HepG2 (cell line): ENCODE data around the gene C20orf204. TPM values are rescaled to one million over a fixed set of nuclear protein-coding genes. Genes with fewer than 3 reads are reported as not detected.

Experiments
- AFF4 ChIP-seq: sonication (generic); formaldehyde crosslinking; IDR thresholded peaks from 2 replicates; pipeline ENCODE4 v1.4.0; 2020; ENCODE audit warnings: missing genetic modification reagents
- AGO2 ChIP-seq: fragments of 200-400 bp; formaldehyde crosslinking; optimal IDR thresholded peaks from 2 replicates; pipeline ENCODE3; 2017; ENCODE audit warnings: mild to moderate bottlenecking, low read depth, low read length, moderate library complexity
- BATF2 ChIP-seq: sonication (generic); formaldehyde crosslinking; IDR thresholded peaks from 2 replicates; pipeline ENCODE4 v1.8.0; 2022; ENCODE audit warnings: mild to moderate bottlenecking, missing genetic modification reagents, moderate library complexity
- HNRNPLL ChIP-seq: fragments of 200-400 bp; formaldehyde crosslinking; IDR thresholded peaks from 2 replicates; pipeline ENCODE4 v1.6.1; 2017; ENCODE audit warnings: mild to moderate bottlenecking, low read depth, low read length; ENCODE audit not compliant: poor library complexity, severe bottlenecking
- KLF6 ChIP-seq: IDR thresholded peaks from 2 replicates; pipeline ENCODE4 v1.8.0; 2016; ENCODE audit warnings: missing biosample characterization, missing genetic modification reagents
- NONO ChIP-seq, 2 experiments: fragments of 450-650 bp in 1 of 2; sonication (generic) in 1 of 2; formaldehyde crosslinking in 1 of 2; IDR thresholded peaks in 1 of 2; conservative IDR thresholded peaks in 1 of 2; 2 replicates each; pipeline versions ENCODE4 v1.6.1 to v1.8.0; 2017 to 2022; ENCODE audit warnings: mild to moderate bottlenecking in 1 of 2, missing genetic modification reagents in 1 of 2, moderate library complexity in 1 of 2
- PAWR ChIP-seq: sonication (generic); formaldehyde crosslinking; IDR thresholded peaks from 2 replicates; pipeline ENCODE4 v1.4.0; 2020; ENCODE audit warnings: missing genetic modification reagents, mild to moderate bottlenecking, borderline replicate concordance
- PLSCR1 ChIP-seq: sonication (generic); formaldehyde crosslinking; IDR thresholded peaks from 2 replicates; pipeline ENCODE4 v1.5.0; 2020; ENCODE audit warnings: missing genetic modification reagents, mild to moderate bottlenecking, borderline replicate concordance
- RAD21 ChIP-seq: fragments of 450-650 bp; formaldehyde crosslinking; IDR thresholded peaks from 2 replicates; pipeline ENCODE4 v1.5.0; 2020; ENCODE audit warnings: mild to moderate bottlenecking
- SAFB2 ChIP-seq: sonication (generic); formaldehyde crosslinking; IDR thresholded peaks from 2 replicates; pipeline ENCODE4 v1.5.1; 2020; ENCODE audit warnings: missing genetic modification reagents, low read depth, mild to moderate bottlenecking, borderline replicate concordance
- SALL1 ChIP-seq: sonication (generic); formaldehyde crosslinking; IDR thresholded peaks from 2 replicates; pipeline ENCODE4 v1.8.0; 2022; ENCODE audit warnings: mild to moderate bottlenecking, missing genetic modification reagents
- SMYD3 ChIP-seq: sonication (generic); formaldehyde crosslinking; IDR thresholded peaks from 2 replicates; pipeline ENCODE4 v1.8.1; 2023; ENCODE audit warnings: mild to moderate bottlenecking, missing genetic modification reagents
- TAF15 ChIP-seq: fragments of 200-400 bp; formaldehyde crosslinking; IDR thresholded peaks from one replicate; pipeline ENCODE4 v1.6.1; 2018; ENCODE audit warnings: mild to moderate bottlenecking, low read depth, low read length; ENCODE audit not compliant: poor library complexity, severe bottlenecking
- TBX2 ChIP-seq: sonication (generic); formaldehyde crosslinking; IDR thresholded peaks from 2 replicates; pipeline ENCODE4 v1.5.0; 2020; ENCODE audit warnings: missing genetic modification reagents, mild to moderate bottlenecking, borderline replicate concordance
- TP53 ChIP-seq: sonication (generic); formaldehyde crosslinking; conservative IDR thresholded peaks from 2 replicates; pipeline ENCODE4 v1.4.0; 2020; ENCODE audit warnings: missing genetic modification reagents
- ZFP62 ChIP-seq: sonication (generic); formaldehyde crosslinking; IDR thresholded peaks from 2 replicates; pipeline ENCODE4 v1.4.0; 2020; ENCODE audit warnings: missing genetic modification reagents
- ZNF10 ChIP-seq: sonication (generic); formaldehyde crosslinking; IDR thresholded peaks from 2 replicates; pipeline ENCODE4 v1.4.0; 2020; ENCODE audit warnings: mild to moderate bottlenecking, low read depth, missing genetic modification reagents, borderline replicate concordance
- ZNF724P ChIP-seq: sonication (generic); formaldehyde crosslinking; IDR thresholded peaks from 2 replicates; pipeline ENCODE4 v1.8.0; 2022; ENCODE audit warnings: missing genetic modification reagents, borderline replicate concordance
- ZNF770 ChIP-seq: sonication (generic); formaldehyde crosslinking; IDR thresholded peaks from 2 replicates; pipeline ENCODE4 v1.5.0; 2020; ENCODE audit warnings: mild to moderate bottlenecking, missing genetic modification reagents
- ZNF883 ChIP-seq: sonication (generic); formaldehyde crosslinking; IDR thresholded peaks from 2 replicates; pipeline ENCODE4 v1.5.1; 2020; ENCODE audit warnings: mild to moderate bottlenecking, missing genetic modification reagents; ENCODE audit errors: not compliant biosample characterization
- ZSCAN25 ChIP-seq: sonication (generic); formaldehyde crosslinking; IDR thresholded peaks from 2 replicates; pipeline ENCODE4 v1.8.0; 2022; ENCODE audit warnings: mild to moderate bottlenecking, missing genetic modification reagents
- polyA plus RNA-seq, 8 experiments: library from polyadenylated mRNA; depleted of rRNA in 3 of 8; stranded (reverse) in 7 of 8; unstranded in 1 of 8; fragments of >200 nt; fragmentation: Illumina TruSeq in 4 of 8; extraction: Trizol in 4 of 8; gene quantifications; 2 replicates each; pipeline versions ENCODE4 v1.2.1 to v1.2.3, GENCODE V29; 2011 to 2016; ENCODE audit warnings: low read depth in 4 of 8, missing spikeins in 1 of 8, mixed read lengths in 1 of 8; ENCODE audit not compliant: insufficient read depth in 1 of 8
- total RNA-seq, 5 experiments: library from RNA; depleted of rRNA; stranded (reverse); fragments of >200 nt; fragmentation: Illumina TruSeq; extraction: Trizol; gene quantifications; 2 replicates each; pipeline ENCODE4 v1.2.3, GENCODE V29; 2016; ENCODE audit warnings: low read depth in 1 of 5

Gene C20orf204
- total and polyA plus RNA-seq, 2 of the 13 experiments (the other 11 are each of a cell fraction or from before 2014, with no cell fraction given), result 22.1 to 80.0 TPM

GRCh38 chr20:64049060-64049877 is 13.3 kb downstream of the C20orf204 start, which contains the start of gene SOX18 (continued):
- TF ChIP-seq RAD21 (CRISPR knock-in tag) (peak; percentile 45; the same call in 1 of the 2 replicates), NONO (IDR thresholded peaks at IDR 0.05) (no peak), NONO (CRISPR knock-in tag; conservative IDR thresholded peaks at IDR 0.05) (no peak), TP53 (CRISPR knock-in tag) (no peak), ZFP62 (CRISPR knock-in tag) (no peak), ZSCAN25 (0 out of 2 replicates have a peak, but pooled peaks have one; percentile 7), PAWR (CRISPR knock-in tag) (no peak), ZNF883 (CRISPR knock-in tag) (no peak), TAF15 (peak; percentile 37), HNRNPLL (peak; percentile 65), SALL1 (CRISPR knock-in tag) (0 out of 2 replicates have a peak, but pooled peaks have one; percentile 14), SMYD3 (CRISPR knock-in tag) (no peak), AFF4 (no peak), ZNF10 (CRISPR knock-in tag) (no peak), KLF6 (CRISPR knock-in tag) (peak; percentile 22; the same call in 1 of the 2 replicates), SAFB2 (no peak), ZNF724P (CRISPR knock-in tag) (no peak; the same call in 1 of the 2 replicates), ZNF770 (CRISPR knock-in tag) (no peak), AGO2 (no peak), PLSCR1 (CRISPR knock-in tag) (no peak), TBX2 (CRISPR knock-in tag) (no peak), BATF2 (CRISPR knock-in tag) (no peak)
